GM23248 (cell line): ENCODE measurements around the gene PPP1R12B.
"Not testable (repeated sequence)": the region's sequence is repeated elsewhere in the genome, so short reads cannot be mapped to it uniquely, and the experiment has no call there.

ENCODE experiments used
- EZH2 ChIP-seq: fragments of 200-600 bp; sonication (generic); IDR thresholded peaks from 2 replicates; pipeline ENCODE4 v1.6.1; 2018; ENCODE audit warnings: antibody characterized with exemption, mild to moderate bottlenecking; ENCODE audit not compliant: insufficient read depth, poor library complexity, severe bottlenecking
- EZH2phosphoT487 ChIP-seq: fragments of 200-600 bp; sonication (generic); IDR thresholded peaks from 2 replicates; pipeline ENCODE4 v1.6.1; 2018; ENCODE audit warnings: antibody characterized with exemption, moderate library complexity, mild to moderate bottlenecking, low read depth; ENCODE audit not compliant: insufficient read depth

DNA sequence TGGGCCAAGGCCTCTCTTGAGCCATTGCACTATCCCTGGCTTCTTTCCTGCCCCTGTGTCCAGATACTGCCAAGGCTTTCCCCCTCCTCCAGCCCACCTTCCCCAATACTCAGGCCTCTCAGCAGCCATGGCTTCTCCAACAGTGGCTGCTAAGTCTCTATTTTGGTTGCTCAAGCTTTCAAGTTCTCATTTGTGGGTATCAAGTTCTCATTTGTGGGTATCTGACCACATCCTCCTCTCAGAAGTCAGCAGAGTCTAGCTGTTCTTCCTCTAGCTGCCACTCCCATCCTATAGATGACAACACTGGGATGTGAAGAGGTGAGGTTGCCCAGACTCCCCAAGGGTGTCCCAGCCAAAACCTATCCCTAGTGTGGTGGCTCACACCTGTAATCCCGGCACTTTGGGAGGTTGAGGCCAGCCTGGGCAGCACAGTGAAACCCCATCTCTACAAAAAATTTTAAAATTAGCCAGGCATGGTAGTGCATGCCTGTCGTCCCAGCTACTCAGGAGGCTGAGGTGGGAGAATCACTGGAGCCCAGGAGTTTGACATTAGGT, 280.8 kb downstream of the PPP1R12B start:
- TF ChIP-seq EZH2phosphoT487, EZH2: not testable (repeated sequence)
